Common myeloid progenitor, CD34-positive (primary cell): ENCODE measurements around the gene BBS4.

Source experiments
- CTCF ChIA-PET: fragments of 350-600 bp; sonication (Branson Sonifier 250); formaldehyde crosslinking; loops from one replicate; lab custom pipeline; 2021; ENCODE audit warnings: antibody characterized with exemption; lab: Charles Lee
- POLR2A ChIA-PET: fragments of 350-600 bp; sonication (Branson Sonifier 250); formaldehyde crosslinking; loops from one replicate; lab custom pipeline; 2021; ENCODE audit warnings: antibody characterized with exemption; lab: Charles Lee
- DNase-seq, 3 donors: peaks; one replicate each; pipeline versions ENCODE4 v3.0.0 to v3.0.0-alpha.2; 2013
- H3K27ac ChIP-seq, 2 experiments: 1 replicate in 1 of 2; 2 replicates in 1 of 2; pipeline ENCODE4 v1.7.0; 2013; ENCODE audit warnings: inconsistent platforms in 2 of 2, low read length in 2 of 2, mild to moderate bottlenecking in 2 of 2, low read depth in 1 of 2, moderate library complexity in 1 of 2; ENCODE audit not compliant: severe bottlenecking in 2 of 2, insufficient read depth in 1 of 2, poor library complexity in 1 of 2
- H3K27me3 ChIP-seq, 5 experiments: replicated peaks in 2 of 5; 1 replicate in 3 of 5; 2 replicates in 2 of 5; pipeline versions ENCODE4 v1.6.1 to v1.7.0; 2013; ENCODE audit warnings: low read length in 4 of 5, mild to moderate bottlenecking in 2 of 5, moderate library complexity in 2 of 5, inconsistent platforms in 1 of 5; ENCODE audit not compliant: insufficient read depth in 5 of 5, control insufficient read depth in 4 of 5
- H3K36me3 ChIP-seq, 4 experiments: 1 replicate in 2 of 4; 2 replicates in 2 of 4; pipeline versions ENCODE4 v1.6.1 to v1.7.0; 2013; ENCODE audit warnings: low read length in 3 of 4, control low read depth in 1 of 4, mild to moderate bottlenecking in 1 of 4; ENCODE audit not compliant: control insufficient read depth in 4 of 4, insufficient read depth in 4 of 4
- H3K4me1 ChIP-seq, 4 experiments: 1 replicate in 3 of 4; 2 replicates in 1 of 4; pipeline versions ENCODE4 v1.6.1 to v1.7.1; 2013; ENCODE audit warnings: low read length in 3 of 4, mild to moderate bottlenecking in 3 of 4, control low read depth in 1 of 4, inconsistent platforms in 1 of 4, moderate library complexity in 1 of 4; ENCODE audit not compliant: control insufficient read depth in 4 of 4, insufficient read depth in 4 of 4; ENCODE audit errors: control extremely low read depth in 1 of 4
- H3K4me3 ChIP-seq, 7 experiments: 1 replicate in 4 of 7; 2 replicates in 3 of 7; pipeline versions ENCODE4 v1.5.1 to v1.7.0; 2013; ENCODE audit warnings: mild to moderate bottlenecking in 7 of 7, low read length in 6 of 7, moderate library complexity in 6 of 7, inconsistent platforms in 2 of 7, low read depth in 2 of 7, control low read depth in 1 of 7; ENCODE audit not compliant: insufficient read depth in 4 of 7, control insufficient read depth in 1 of 7; ENCODE audit errors: extremely low read depth in 1 of 7
- H3K9me3 ChIP-seq, 5 experiments: 1 replicate in 4 of 5; 2 replicates in 1 of 5; pipeline versions ENCODE4 v1.6.1 to v1.7.1; 2013; ENCODE audit warnings: low read length in 4 of 5, mild to moderate bottlenecking in 2 of 5, inconsistent platforms in 1 of 5, low read depth in 1 of 5, moderate library complexity in 1 of 5; ENCODE audit not compliant: control insufficient read depth in 4 of 5, insufficient read depth in 2 of 5; ENCODE audit errors: control extremely low read depth in 1 of 5
- WGBS: methylation state at CpG from one replicate; pipeline ENCODE4 v1.1.5; 2013; ENCODE audit not compliant: insufficient coverage; 5-methylcytosine and 5-hydroxymethylcytosine counted together

The BBS4 gene

GRCh38 chr15:72774696-72775383 lies 88.8 kb downstream of the BBS4 start:
- no peaks in the 10 kb centered on the region for H3K27me3 ChIP-seq
- WGBS = 88% methylated on average over 2 of the region's 2 CpGs
- POLR2A ChIA-PET = no interaction called here
- no peak overlapping the region for H3K27ac ChIP-seq
- DNase-seq = peak in 2 of 3 donors; percentile 42 to 52
- peak overlapping the region in 1 of 7 experiments; percentile 0 for H3K4me3 ChIP-seq
- peaks cover 19 to 62% (median 41%) of the 10 kb centered on the region in 4 experiments for H3K36me3 ChIP-seq
- no peaks in the 10 kb centered on the region for H3K9me3 ChIP-seq
- peaks cover 9 to 16% (median 11%) of the 10 kb centered on the region in 4 experiments for H3K4me1 ChIP-seq
- CTCF ChIA-PET = interaction anchor here (0.7 kb wide), 1 partner anchor 52 kb away, joined by 3 read pairs; no protein-coding TSS in a partner anchor

DNA sequence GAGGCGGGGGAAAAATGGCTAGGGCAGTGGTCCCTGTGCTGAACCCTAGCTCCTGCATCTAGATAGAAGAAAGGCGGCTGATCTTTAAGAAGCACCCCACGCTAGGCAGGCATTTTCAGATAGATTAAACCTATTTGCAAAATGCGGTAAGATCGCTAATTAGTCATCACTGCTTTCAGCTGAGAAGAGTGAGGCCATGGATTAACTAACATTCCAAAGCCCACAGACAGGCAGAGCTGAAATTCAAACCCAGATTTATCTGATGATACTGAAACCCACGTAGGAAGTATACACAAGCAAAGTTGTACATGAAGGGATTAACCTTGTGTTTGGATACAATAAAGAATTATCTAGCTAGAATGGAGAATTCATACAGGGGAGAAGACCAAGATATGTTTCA lies 92.8 kb downstream of the BBS4 start:
- ChIA-PET CTCF (interaction anchor here (1.0 to 1.7 kb wide), 4 partner anchors 9 to 105 kb away, joined by 3 to 5 read pairs (median 4); no protein-coding TSS in a partner anchor), POLR2A (no interaction called here)
- DNase-seq = no peak
- 100% methylated on average over 6 of the region's 6 CpGs for WGBS
- H3K9me3 ChIP-seq = no peaks in the 10 kb centered on the region
- peaks cover 2 to 51% (median 25%) of the 10 kb centered on the region in 4 experiments for H3K36me3 ChIP-seq
- no peaks in the 10 kb centered on the region for H3K27me3 ChIP-seq
- H3K4me3 ChIP-seq = no peak overlapping the region
- H3K27ac ChIP-seq = no peak overlapping the region
- H3K4me1 ChIP-seq = peaks cover 17 to 33% (median 27%) of the 10 kb centered on the region in 4 experiments

DNA sequence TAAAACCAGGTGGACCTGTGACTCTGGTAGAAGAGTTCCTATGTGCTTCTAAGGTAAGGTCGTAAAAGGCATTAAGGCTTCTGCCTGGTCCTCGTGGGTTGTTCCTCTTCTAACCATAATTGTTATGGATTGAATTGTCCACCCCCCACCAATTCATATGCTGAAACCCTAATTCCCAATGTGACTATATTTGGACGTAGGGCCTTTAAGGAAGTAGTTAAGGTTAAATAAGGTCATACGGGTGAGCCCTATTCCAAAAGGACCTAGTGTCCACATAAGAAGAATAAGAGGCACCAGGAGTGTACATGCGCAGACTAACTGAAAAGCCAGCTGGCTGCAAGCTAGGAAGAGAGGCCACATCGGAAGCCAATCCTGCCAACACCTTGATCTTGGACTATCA lies 95.6 kb downstream of the BBS4 start:
- Histone ChIP-seq H3K4me3 (peak overlapping the region in 1 of 7 experiments; percentile 95), H3K36me3 (peaks cover 2 to 40% (median 18%) of the 10 kb centered on the region in 4 experiments), H3K9me3 (no peaks in the 10 kb centered on the region), H3K27ac (peak overlapping the region in 1 of 2 experiments; percentile 94), H3K27me3 (no peaks in the 10 kb centered on the region), H3K4me1 (peaks cover 17 to 36% (median 29%) of the 10 kb centered on the region in 4 experiments)
- no peak for DNase-seq
- POLR2A ChIA-PET = no interaction called here
- CTCF ChIA-PET = no interaction called here
- 92% methylated on average over 2 of the region's 6 CpGs for WGBS

- WGBS = 42% methylated on average over 7 of the region's 14 CpGs
- CTCF ChIA-PET = interaction anchor here (0.8 kb wide), 1 partner anchor 58 kb away, joined by 4 read pairs; no protein-coding TSS in a partner anchor
These were observed 96.4 kb downstream of the BBS4 start for GRCh38 chr15:72782274-72783003.

DNA sequence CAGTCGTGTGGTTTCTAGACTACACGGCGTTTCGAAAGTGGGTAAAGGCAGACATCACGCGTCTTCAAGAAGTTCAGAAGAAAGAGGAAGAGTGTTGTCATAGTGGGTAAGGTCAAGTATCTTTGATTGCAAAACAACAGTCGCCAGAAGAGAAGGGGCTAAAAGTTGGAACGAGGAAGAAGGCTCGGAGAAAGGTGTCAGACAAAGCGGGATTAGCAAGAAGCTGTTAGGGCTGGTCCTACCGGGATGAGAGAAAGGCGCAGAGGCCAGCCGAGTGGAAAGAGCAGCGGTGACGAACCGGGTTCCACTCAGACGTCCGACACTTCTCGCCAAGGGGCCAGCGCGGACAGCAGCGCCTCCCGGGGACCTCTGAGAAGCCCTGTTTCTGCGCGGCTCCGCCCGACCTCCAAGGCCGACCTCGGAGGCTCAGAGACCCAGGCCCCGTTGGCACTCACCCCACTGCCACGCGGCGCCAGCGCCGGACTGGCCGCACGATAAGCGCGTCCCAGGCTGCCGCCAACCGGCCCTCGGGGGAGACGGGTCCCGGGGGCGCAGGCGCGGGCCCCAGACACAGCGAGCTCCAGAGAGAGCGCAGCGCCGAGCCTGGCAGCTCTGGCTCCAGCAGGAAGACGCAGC lies 97.1 kb downstream of the BBS4 start:
- Histone ChIP-seq H3K27ac (peak overlapping the region; percentile 87 to 94), H3K4me3 (peak overlapping the region; percentile 80 to 100 (median 95)), H3K9me3 (no peaks in the 10 kb centered on the region), H3K4me1 (peaks cover 15 to 36% (median 29%) of the 10 kb centered on the region in 4 experiments), H3K27me3 (peaks cover 0 to under 1% (median 0%) of the 10 kb centered on the region in 5 experiments), H3K36me3 (peaks cover 2 to 33% (median 17%) of the 10 kb centered on the region in 4 experiments)
- CTCF ChIA-PET = no interaction called here
- POLR2A ChIA-PET = no interaction called here
- peak; percentile 59 to 89 (median 86) for DNase-seq
- under 1% methylated on average over 52 of the region's 52 CpGs for WGBS

More at GRCh38 chr15:72782274-72783003, 96.4 kb downstream of the BBS4 start:
- peak in 1 of 3 donors; percentile 29 for DNase-seq
- Histone ChIP-seq H3K36me3 (peaks cover 2 to 34% (median 17%) of the 10 kb centered on the region in 4 experiments), H3K9me3 (no peaks in the 10 kb centered on the region), H3K4me1 (peaks cover 15 to 36% (median 29%) of the 10 kb centered on the region in 4 experiments), H3K27ac (peak overlapping the region; percentile 87 to 94), H3K27me3 (no peaks in the 10 kb centered on the region), H3K4me3 (peak overlapping the region; percentile 80 to 100 (median 95))
- POLR2A ChIA-PET = no interaction called here

- peak; percentile 94 to 98 (median 97) for DNase-seq
- H3K4me3 ChIP-seq = peak within 1 kb of the TSS; percentile 80 to 100 (median 95)
- peaks cover 0 to 2% (median 0%) of the 10 kb centered on the region in 5 experiments for H3K27me3 ChIP-seq
- WGBS = under 1% methylated on average over 60 of the region's 68 CpGs
- peaks cover 15 to 36% (median 29%) of the 10 kb centered on the region in 4 experiments for H3K4me1 ChIP-seq
- H3K36me3 ChIP-seq = peaks cover 2 to 28% (median 14%) of the 10 kb centered on the region in 4 experiments
- peak within 1 kb of the TSS; percentile 87 to 94 for H3K27ac ChIP-seq
- POLR2A ChIA-PET = no interaction called here
- no peaks in the 10 kb centered on the region for H3K9me3 ChIP-seq
- CTCF ChIA-PET = interaction anchor here (1.3 to 1.5 kb wide), 2 partner anchors 10 to 298 kb away, joined by 4 to 6 read pairs; no protein-coding TSS in a partner anchor
These were observed 97.8 kb downstream of the BBS4 start, which contains the start of gene ADPGK for GRCh38 chr15:72783640-72784455. ADPGK (minus strand) TSS chr15:72783758; CDS start chr15:72783691, 67 bp downstream.
